Endodermal cell (in vitro differentiated cells): ENCODE data around the gene G6PC1. TPM values are rescaled to one million over a fixed set of nuclear protein-coding genes. Genes with fewer than 3 reads are reported as not detected.
"Not testable (repeated sequence)": the region's sequence is repeated elsewhere in the genome, so short reads cannot be mapped to it uniquely, and the experiment has no call there.

Source experiments
- DNase-seq: peaks from one replicate; pipeline ENCODE4 v3.0.0-alpha.2; 2017
- H3K27ac ChIP-seq: 2 replicates; pipeline ENCODE4 v1.5.1; 2013; ENCODE audit warnings: mild to moderate bottlenecking, low read depth, low read length, moderate library complexity
- H3K27me3 ChIP-seq: 2 replicates; pipeline ENCODE4 v1.6.1; 2013; ENCODE audit warnings: mild to moderate bottlenecking, low read length, moderate library complexity; ENCODE audit not compliant: insufficient read depth, control insufficient read depth, poor library complexity, severe bottlenecking
- H3K36me3 ChIP-seq: 2 replicates; pipeline ENCODE4 v1.7.0; 2013; ENCODE audit warnings: mild to moderate bottlenecking, low read length, moderate library complexity; ENCODE audit not compliant: control insufficient read depth, insufficient read depth
- H3K4me1 ChIP-seq: one replicate; pipeline ENCODE4 v1.7.0; 2013; ENCODE audit warnings: low read length; ENCODE audit not compliant: control insufficient read depth, insufficient read depth
- H3K4me3 ChIP-seq: 2 replicates; pipeline ENCODE4 v1.5.1; 2013; ENCODE audit warnings: mild to moderate bottlenecking, low read length, moderate library complexity
- H3K9ac ChIP-seq: 2 replicates; pipeline ENCODE4 v1.6.1; 2013; ENCODE audit warnings: mild to moderate bottlenecking, low read length, moderate library complexity; ENCODE audit not compliant: poor library complexity, severe bottlenecking; ENCODE audit errors: extremely low read depth
- H3K9me3 ChIP-seq: 2 replicates; pipeline ENCODE4 v1.6.1; 2013; ENCODE audit warnings: mild to moderate bottlenecking, low read length, moderate library complexity; ENCODE audit not compliant: control insufficient read depth
- H3K27ac Mint-ChIP-seq: 2 replicates; pipeline ENCODE4 v1.8.0; 2020; ENCODE audit warnings: mixed read lengths
- H3K27me3 Mint-ChIP-seq: 2 replicates; pipeline ENCODE4 v1.8.0; 2021; ENCODE audit warnings: mild to moderate bottlenecking, mixed read lengths; ENCODE audit not compliant: insufficient read depth
- H3K36me3 Mint-ChIP-seq: 2 replicates; pipeline ENCODE4 v1.8.0; 2020; ENCODE audit warnings: low read depth, mixed read lengths
- H3K4me1 Mint-ChIP-seq: 2 replicates; pipeline ENCODE4 v1.8.0; 2020; ENCODE audit warnings: mixed read lengths
- H3K4me3 Mint-ChIP-seq: 2 replicates; pipeline ENCODE4 v1.8.0; 2020; ENCODE audit warnings: mild to moderate bottlenecking, moderate library complexity, mixed read lengths
- H3K9me3 Mint-ChIP-seq: 2 replicates; pipeline ENCODE4 v1.8.0; 2020; ENCODE audit warnings: mild to moderate bottlenecking, mixed read lengths
- WGBS, 2 experiments: methylation state at CpG; one replicate each; pipeline versions ENCODE4 v1.1.5 to v1.1.7; 2013; ENCODE audit warnings: missing lambda C conversion rate in 2 of 2, mixed read lengths in 1 of 2; ENCODE audit not compliant: insufficient coverage in 1 of 2, insufficient read length in 1 of 2; 5-methylcytosine and 5-hydroxymethylcytosine counted together
- total RNA-seq, 2 donors: library from RNA; stranded (reverse); fragmentation: NEBNext Ultra II Directional in 1 of 2; extraction: Animal tissue kit (Norgen Biotek cat#: 25700) in 1 of 2; gene quantifications; 2 replicates in 1 of 2; 3 replicates in 1 of 2; pipeline ENCODE4 v1.2.1, GENCODE V29; 2021
- TF ChIP-seq, protein P1 (sequence below): fragments of 200-600 bp; sonication (generic); conservative IDR thresholded peaks from 2 replicates; pipeline ENCODE4 v1.5.0; 2021; ENCODE audit warnings: antibody characterized with exemption, mild to moderate bottlenecking

Gene G6PC1
- total RNA-seq, 2 donors from 2014 or later: not detected

DNA sequence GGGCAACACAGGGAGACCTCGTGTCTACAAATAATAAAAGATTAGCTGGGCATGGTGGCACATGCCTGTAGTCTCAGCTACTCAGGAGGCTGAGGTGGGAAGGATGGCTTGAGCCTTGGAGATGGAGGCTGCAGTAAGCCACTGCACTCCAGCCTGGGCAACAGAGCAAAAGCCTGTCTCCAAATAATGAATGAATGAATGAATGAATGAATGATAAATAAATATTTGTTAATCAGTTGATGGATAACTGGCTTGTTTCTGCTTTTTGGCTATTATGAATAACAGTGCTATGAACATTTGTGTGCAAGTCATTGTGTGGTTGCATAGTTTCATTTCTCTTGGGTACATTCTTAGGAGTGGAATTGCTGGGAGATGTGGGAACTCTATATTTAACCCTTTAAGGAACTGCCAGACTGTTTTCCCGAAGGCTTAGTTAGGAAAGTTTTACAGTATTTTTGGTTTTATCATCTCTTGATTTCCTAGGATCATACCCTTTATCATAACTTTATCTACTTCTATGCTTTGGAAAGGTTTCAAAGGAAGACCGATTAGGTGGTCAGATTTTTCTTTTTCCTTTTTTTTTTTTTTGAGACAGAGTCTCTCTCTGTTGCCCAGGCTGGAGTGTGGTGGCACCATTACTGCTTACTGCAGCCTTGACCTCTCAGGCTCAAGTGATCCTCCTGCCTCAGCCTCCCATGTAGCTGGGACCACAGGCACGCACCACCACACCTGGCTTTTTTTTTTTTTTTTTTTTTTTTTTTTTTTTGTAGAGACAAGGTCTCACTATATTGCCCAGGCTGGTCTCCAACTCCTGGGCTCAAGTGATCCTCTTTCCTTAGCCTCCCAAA is 16.0 kb downstream of the G6PC1 start:
- 96 to 98% methylated on average over 3 of the region's 4 CpGs for WGBS, 2 experiments
- H3K27me3 ChIP-seq, H3K4me3 Mint-ChIP-seq: not testable (repeated sequence)

DNA sequence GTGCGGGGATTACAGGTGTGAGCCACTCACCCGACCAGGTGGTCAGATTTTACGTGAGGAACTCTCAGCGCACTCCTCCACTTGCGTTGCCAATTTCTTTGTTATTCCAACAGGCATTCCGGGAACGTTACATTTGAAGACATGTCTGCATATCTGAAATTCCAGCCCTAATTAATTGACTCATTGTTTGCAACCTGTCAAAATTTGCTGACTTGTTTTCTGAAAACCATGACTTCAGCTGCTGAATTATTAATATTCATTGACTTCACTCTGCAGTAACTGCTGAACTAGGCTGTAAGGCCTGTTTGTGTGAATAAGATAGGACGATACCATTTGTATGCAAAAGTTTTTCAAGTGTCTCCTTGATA is 16.6 kb downstream of the G6PC1 start:
- H3K27ac Mint-ChIP-seq: no peak overlapping the region
- TF ChIP-seq, protein P1, sequence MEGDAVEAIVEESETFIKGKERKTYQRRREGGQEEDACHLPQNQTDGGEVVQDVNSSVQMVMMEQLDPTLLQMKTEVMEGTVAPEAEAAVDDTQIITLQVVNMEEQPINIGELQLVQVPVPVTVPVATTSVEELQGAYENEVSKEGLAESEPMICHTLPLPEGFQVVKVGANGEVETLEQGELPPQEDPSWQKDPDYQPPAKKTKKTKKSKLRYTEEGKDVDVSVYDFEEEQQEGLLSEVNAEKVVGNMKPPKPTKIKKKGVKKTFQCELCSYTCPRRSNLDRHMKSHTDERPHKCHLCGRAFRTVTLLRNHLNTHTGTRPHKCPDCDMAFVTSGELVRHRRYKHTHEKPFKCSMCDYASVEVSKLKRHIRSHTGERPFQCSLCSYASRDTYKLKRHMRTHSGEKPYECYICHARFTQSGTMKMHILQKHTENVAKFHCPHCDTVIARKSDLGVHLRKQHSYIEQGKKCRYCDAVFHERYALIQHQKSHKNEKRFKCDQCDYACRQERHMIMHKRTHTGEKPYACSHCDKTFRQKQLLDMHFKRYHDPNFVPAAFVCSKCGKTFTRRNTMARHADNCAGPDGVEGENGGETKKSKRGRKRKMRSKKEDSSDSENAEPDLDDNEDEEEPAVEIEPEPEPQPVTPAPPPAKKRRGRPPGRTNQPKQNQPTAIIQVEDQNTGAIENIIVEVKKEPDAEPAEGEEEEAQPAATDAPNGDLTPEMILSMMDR: no peak
- H3K27me3 ChIP-seq: no peaks in the 10 kb centered on the region
- no peaks in the 10 kb centered on the region for H3K36me3 Mint-ChIP-seq
- 77 to 85% methylated on average over 7 to 8 of the region's 8 CpGs for WGBS, 2 experiments
- no peak overlapping the region for H3K4me3 Mint-ChIP-seq
- no peak overlapping the region for H3K4me3 ChIP-seq
- no peaks in the 10 kb centered on the region for H3K4me1 ChIP-seq
- H3K9me3 Mint-ChIP-seq: no peaks in the 10 kb centered on the region
- H3K36me3 ChIP-seq: no peaks in the 10 kb centered on the region
- H3K4me1 Mint-ChIP-seq: peaks cover 13% of the 10 kb centered on the region
- H3K27me3 Mint-ChIP-seq: no peaks in the 10 kb centered on the region
- no peak overlapping the region for H3K27ac ChIP-seq
- DNase-seq: no peak
- no peak overlapping the region for H3K9ac ChIP-seq
- H3K9me3 ChIP-seq: no peaks in the 10 kb centered on the region

More for the DNA sequence above, 16.0 kb downstream of the G6PC1 start:
- H3K36me3 ChIP-seq, H3K27ac Mint-ChIP-seq, DNase-seq, H3K9me3 ChIP-seq, H3K27me3 Mint-ChIP-seq, H3K4me1 ChIP-seq, H3K9ac ChIP-seq, H3K9me3 Mint-ChIP-seq, H3K27ac ChIP-seq, H3K4me3 ChIP-seq, H3K36me3 Mint-ChIP-seq: not testable (repeated sequence)
- H3K4me1 Mint-ChIP-seq: peaks cover 13% of the 10 kb centered on the region

DNA sequence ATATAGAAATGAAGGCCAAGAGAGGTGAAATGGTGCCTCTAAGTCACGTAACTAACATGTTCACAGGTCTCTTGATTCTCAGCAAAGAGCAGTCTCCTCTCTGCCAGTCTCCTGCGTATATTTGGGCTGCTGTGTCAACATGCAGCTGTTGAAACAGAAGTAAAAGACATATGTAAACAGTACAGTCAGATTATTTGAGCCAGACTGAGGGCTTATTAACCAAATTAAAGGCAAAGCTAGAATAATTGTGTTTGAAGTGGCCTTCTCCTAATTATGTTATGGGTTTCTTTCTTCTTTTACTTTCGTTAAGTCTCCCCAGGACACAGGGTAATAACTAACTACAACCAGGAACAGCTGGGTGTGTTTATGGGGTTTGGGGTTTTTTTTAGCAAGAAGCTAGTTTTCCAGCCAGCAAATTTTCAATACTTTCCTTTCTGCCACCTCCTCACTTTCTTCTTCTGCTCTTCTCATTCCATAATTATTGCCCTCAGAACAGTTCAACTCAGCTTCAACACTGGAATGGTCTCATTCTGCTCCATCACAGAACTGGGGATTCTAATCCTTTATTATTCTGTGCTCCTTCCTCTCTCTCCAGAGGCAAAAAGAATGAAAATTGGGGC is 18.4 kb downstream of the G6PC1 start:
- Histone ChIP-seq H3K27me3 (no peaks in the 10 kb centered on the region), H3K9me3 (no peaks in the 10 kb centered on the region), H3K9ac (no peak overlapping the region), H3K27ac (no peak overlapping the region), H3K4me3 (no peak overlapping the region), H3K4me1 (no peaks in the 10 kb centered on the region), H3K36me3 (no peaks in the 10 kb centered on the region)
- WGBS, 2 experiments: 95 to 96% methylated on average over 2 of the region's 3 CpGs
- DNase-seq: no peak
- H3K4me3 Mint-ChIP-seq: no peak overlapping the region
- H3K36me3 Mint-ChIP-seq: no peaks in the 10 kb centered on the region
- TF ChIP-seq, protein P1: no peak
- no peak overlapping the region for H3K27ac Mint-ChIP-seq
- H3K9me3 Mint-ChIP-seq: no peaks in the 10 kb centered on the region
- H3K4me1 Mint-ChIP-seq: peaks cover 13% of the 10 kb centered on the region
- no peaks in the 10 kb centered on the region for H3K27me3 Mint-ChIP-seq

DNA sequence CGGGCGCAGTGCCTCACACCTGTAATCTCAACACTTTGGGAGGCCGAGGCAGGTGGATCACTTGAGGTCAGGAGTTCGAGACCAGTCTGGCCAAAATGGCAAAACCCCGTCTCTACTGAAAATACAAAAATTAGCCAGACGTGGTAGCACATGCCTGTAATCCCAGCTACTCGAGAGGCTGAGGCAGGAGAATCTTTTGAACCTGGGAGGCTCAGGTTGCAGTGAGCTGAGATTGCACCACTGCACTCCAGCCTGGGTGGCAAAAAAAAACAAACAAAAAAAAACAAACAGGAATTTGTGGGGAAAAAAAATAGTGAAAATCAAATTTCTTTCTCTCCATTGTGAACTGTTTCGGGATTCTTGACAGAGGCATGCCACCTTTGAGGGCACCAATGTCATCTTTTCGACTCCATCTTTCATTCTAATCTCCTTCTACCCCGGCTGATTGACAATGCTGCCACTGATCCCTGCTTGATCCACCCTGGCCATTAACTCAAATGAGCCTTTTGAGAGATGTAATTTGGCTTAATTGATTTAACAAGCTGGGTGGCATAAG is 19.0 kb downstream of the G6PC1 start:
- H3K27me3 Mint-ChIP-seq, H3K27ac ChIP-seq, H3K4me1 ChIP-seq, H3K9me3 Mint-ChIP-seq, H3K4me3 Mint-ChIP-seq, H3K27ac Mint-ChIP-seq, H3K9ac ChIP-seq, H3K36me3 ChIP-seq, H3K4me3 ChIP-seq, H3K9me3 ChIP-seq, H3K36me3 Mint-ChIP-seq, H3K27me3 ChIP-seq, DNase-seq: not testable (repeated sequence)
- peaks cover 13% of the 10 kb centered on the region for H3K4me1 Mint-ChIP-seq
- 91 to 100% methylated on average over 7 to 10 of the region's 10 CpGs for WGBS, 2 experiments
